ENCODE results near the gene TCP11. TPM values are rescaled to one million over a fixed set of nuclear protein-coding genes. Genes with fewer than 3 reads are reported as not detected.

TCP11 gene
- total and polyA plus RNA-seq, 4 donors = 0.16 to 1.7 (median 0.56) TPM

- peaks cover 0 to 44% (median 8%) of the 10 kb centered on the region in 4 donors for H3K36me3 ChIP-seq (ENCODE audit: control insufficient read depth in 4 of 4, insufficient read depth in 4 of 4, low read length in 4 of 4)
- H3K9ac ChIP-seq (ENCODE audit: insufficient read depth in 1 of 2, low read length in 2 of 2) = no peak overlapping the region
- no peak for ATAC-seq (ENCODE audit: insufficient read depth, low FRiP score)
- peaks cover 0 to 4% (median 0%) of the 10 kb centered on the region in 5 donors for H3K4me1 ChIP-seq (ENCODE audit: control insufficient read depth in 5 of 5, insufficient read depth in 5 of 5, low read length in 5 of 5)
- no peak for TF ChIP-seq CTCF (IDR thresholded peaks at IDR 0.05; ENCODE audit: control extremely low read depth, extremely low read depth)
- DNase-seq = no peak
- no peaks in the 10 kb centered on the region for H3K9me3 ChIP-seq (ENCODE audit: control insufficient read depth in 4 of 4, insufficient read depth in 3 of 4, low read length in 3 of 4)
- H3K27ac ChIP-seq (ENCODE audit: low read depth in 1 of 2, low read length in 1 of 2) = no peak overlapping the region
- 72 to 77% methylated on average over 15 of the region's 15 CpGs for WGBS, 2 donors
- no peaks in the 10 kb centered on the region for H3K27me3 ChIP-seq (ENCODE audit: control insufficient read depth in 3 of 3, insufficient read depth in 3 of 3, low read length in 2 of 3)
- no peak overlapping the region for H3K4me3 ChIP-seq
Measured at GRCh38 chr6:35072051-35072697, 69.0 kb downstream of the TCP11 start.

GRCh38 chr6:35071347-35071994 is 69.7 kb downstream of the TCP11 start:
- ATAC-seq (ENCODE audit: insufficient read depth, low FRiP score) (no peak), DNase-seq (no peak)
- no peak for TF ChIP-seq CTCF (IDR thresholded peaks at IDR 0.05; ENCODE audit: control extremely low read depth, extremely low read depth)
- WGBS, 2 donors = 80% methylated on average over 12 of the region's 12 CpGs
- H3K4me3 ChIP-seq = no peak overlapping the region
- H3K9me3 ChIP-seq (ENCODE audit: control insufficient read depth in 4 of 4, insufficient read depth in 3 of 4, low read length in 3 of 4) = no peaks in the 10 kb centered on the region
- no peaks in the 10 kb centered on the region for H3K27me3 ChIP-seq (ENCODE audit: control insufficient read depth in 3 of 3, insufficient read depth in 3 of 3, low read length in 2 of 3)
- H3K27ac ChIP-seq (ENCODE audit: low read depth in 1 of 2, low read length in 1 of 2) = no peak overlapping the region
- H3K4me1 ChIP-seq (ENCODE audit: control insufficient read depth in 5 of 5, insufficient read depth in 5 of 5, low read length in 5 of 5) = peaks cover 0 to 4% (median 0%) of the 10 kb centered on the region in 5 donors
- H3K36me3 ChIP-seq (ENCODE audit: control insufficient read depth in 4 of 4, insufficient read depth in 4 of 4, low read length in 4 of 4) = peaks cover 0 to 47% (median 8%) of the 10 kb centered on the region in 4 donors
- no peak overlapping the region for H3K9ac ChIP-seq (ENCODE audit: insufficient read depth in 1 of 2, low read length in 2 of 2)

GRCh38 chr6:35070111-35070510 is 71.0 kb downstream of the TCP11 start:
- Histone ChIP-seq H3K9me3 (ENCODE audit: control insufficient read depth in 4 of 4, insufficient read depth in 3 of 4, low read length in 3 of 4) (no peaks in the 10 kb centered on the region), H3K4me1 (ENCODE audit: control insufficient read depth in 5 of 5, insufficient read depth in 5 of 5, low read length in 5 of 5) (peaks cover 0 to 4% (median 0%) of the 10 kb centered on the region in 5 donors), H3K9ac (ENCODE audit: insufficient read depth in 1 of 2, low read length in 2 of 2) (no peak overlapping the region), H3K36me3 (ENCODE audit: control insufficient read depth in 4 of 4, insufficient read depth in 4 of 4, low read length in 4 of 4) (peaks cover 0 to 55% (median 9%) of the 10 kb centered on the region in 4 donors), H3K27me3 (ENCODE audit: control insufficient read depth in 3 of 3, insufficient read depth in 3 of 3, low read length in 2 of 3) (no peaks in the 10 kb centered on the region), H3K27ac (ENCODE audit: low read depth in 1 of 2, low read length in 1 of 2) (no peak overlapping the region), H3K4me3 (no peak overlapping the region)
- no peak for ATAC-seq (ENCODE audit: insufficient read depth, low FRiP score)
- 87 to 95% methylated on average over 2 of the region's 2 CpGs for WGBS, 2 donors
- no peak for DNase-seq
- TF ChIP-seq CTCF (IDR thresholded peaks at IDR 0.05; ENCODE audit: control extremely low read depth, extremely low read depth) = no peak
